NB4 (cell line): ENCODE measurements around the gene LYPD4.

Experiments
- CTCF ChIP-seq: IDR thresholded peaks from one replicate; pipeline ENCODE4 v1.5.1; 2012; ENCODE audit warnings: low read depth, low read length
- MAX ChIP-seq: IDR thresholded peaks from 2 replicates; pipeline ENCODE4 v1.6.1; 2011; ENCODE audit warnings: low read depth, low read length
- MYC ChIP-seq: IDR thresholded peaks from 2 replicates; pipeline ENCODE4 v1.6.1; 2011; ENCODE audit warnings: low read depth, low read length
- POLR2A ChIP-seq: IDR thresholded peaks from 2 replicates; pipeline ENCODE4 v1.6.1; 2011; ENCODE audit warnings: mild to moderate bottlenecking; ENCODE audit not compliant: insufficient read length; ENCODE audit errors: extremely low read depth

GRCh38 chr19:41886761-41887710 lies 42.6 kb upstream of the LYPD4 start:
- TF ChIP-seq POLR2A (no peak), MAX (no peak), CTCF (no peak), MYC (no peak)
